Astrocyte (in vitro differentiated cells and primary cell): ENCODE measurements around the gene TMEM119. TPM values are rescaled to one million over a fixed set of nuclear protein-coding genes. Genes with fewer than 3 reads are reported as not detected.
"Not testable (repeated sequence)": the region's sequence is repeated elsewhere in the genome, so short reads cannot be mapped to it uniquely, and the experiment has no call there.

ENCODE experiments used
- DNase-seq: peaks from one replicate; pipeline ENCODE4 v3.0.0-alpha.2; 2010; ENCODE audit warnings: low read depth
- FAIRE-seq: peaks from 2 replicates; lab custom pipeline; 2011; peaks lifted over from hg19 to GRCh38; lab: Jason Lieb, UNC
- H2AFZ ChIP-seq: 2 replicates; pipeline ENCODE4 v1.6.0; 2012; ENCODE audit warnings: low read depth, low read length, inconsistent platforms
- H3K27ac ChIP-seq: 2 replicates; pipeline ENCODE4 v1.5.1; 2011; ENCODE audit warnings: low read depth, low read length, inconsistent platforms
- H3K27me3 ChIP-seq: 2 replicates; pipeline ENCODE4 v1.6.0; 2011; ENCODE audit warnings: low read length, inconsistent platforms; ENCODE audit not compliant: insufficient read depth
- H3K36me3 ChIP-seq: 2 replicates; pipeline ENCODE4 v1.5.1; 2011; ENCODE audit warnings: low read length, inconsistent platforms; ENCODE audit not compliant: insufficient read depth
- H3K4me1 ChIP-seq: 2 replicates; pipeline ENCODE4 v1.5.1; 2011; ENCODE audit warnings: low read length, inconsistent platforms; ENCODE audit not compliant: insufficient read depth
- H3K4me2 ChIP-seq: 2 replicates; pipeline ENCODE4 v1.6.0; 2012; ENCODE audit warnings: low read length, inconsistent platforms
- H3K4me3 ChIP-seq: 2 replicates; pipeline ENCODE4 v1.5.1; 2011; ENCODE audit warnings: low read depth, mild to moderate bottlenecking, low read length, inconsistent platforms; ENCODE audit not compliant: insufficient read depth
- H3K79me2 ChIP-seq: 2 replicates; pipeline ENCODE4 v1.6.0; 2012; ENCODE audit warnings: mild to moderate bottlenecking, low read length, inconsistent platforms; ENCODE audit not compliant: insufficient read depth
- H3K9ac ChIP-seq: 2 replicates; pipeline ENCODE4 v1.6.0; 2012; ENCODE audit warnings: mild to moderate bottlenecking, low read length, inconsistent platforms
- H3K9me3 ChIP-seq: 2 replicates; pipeline ENCODE4 v1.5.1; 2012; ENCODE audit warnings: low read depth, mild to moderate bottlenecking, low read length, inconsistent platforms; ENCODE audit not compliant: insufficient read depth
- H4K20me1 ChIP-seq: 2 replicates; pipeline ENCODE4 v1.6.0; 2012; ENCODE audit warnings: low read length, inconsistent platforms; ENCODE audit not compliant: insufficient read depth
- H3K27ac Mint-ChIP-seq: one replicate; pipeline ENCODE4 v1.8.0; 2021; ENCODE audit warnings: mild to moderate bottlenecking, mixed read lengths; ENCODE audit not compliant: unreplicated experiment
- H3K27me3 Mint-ChIP-seq: one replicate; pipeline ENCODE4 v1.8.0; 2021; ENCODE audit warnings: low read depth, mixed read lengths; ENCODE audit not compliant: unreplicated experiment
- H3K36me3 Mint-ChIP-seq: one replicate; pipeline ENCODE4 v1.8.0; 2021; ENCODE audit warnings: low read depth, mixed read lengths; ENCODE audit not compliant: unreplicated experiment
- H3K4me1 Mint-ChIP-seq: one replicate; pipeline ENCODE4 v1.8.0; 2021; ENCODE audit warnings: low read depth, mixed read lengths; ENCODE audit not compliant: unreplicated experiment
- H3K4me3 Mint-ChIP-seq: one replicate; pipeline ENCODE4 v1.8.0; 2021; ENCODE audit warnings: mild to moderate bottlenecking, moderate library complexity, mixed read lengths; ENCODE audit not compliant: unreplicated experiment
- H3K9me3 Mint-ChIP-seq: one replicate; pipeline ENCODE4 v1.8.0; 2021; ENCODE audit warnings: mild to moderate bottlenecking, mixed read lengths; ENCODE audit not compliant: unreplicated experiment
- EZH2 ChIP-seq: IDR thresholded peaks from 2 replicates; pipeline ENCODE4 v1.6.1; 2012; ENCODE audit warnings: mild to moderate bottlenecking, low read length, inconsistent platforms; ENCODE audit not compliant: insufficient read depth
- total RNA-seq: library from RNA; stranded (reverse); gene quantifications from 2 replicates; pipeline ENCODE4 v1.2.1, GENCODE V29; 2021
- TF ChIP-seq, protein P1 (sequence below): IDR thresholded peaks from 2 replicates; pipeline ENCODE4 v1.5.1; 2011; ENCODE audit warnings: low read depth, mild to moderate bottlenecking, inconsistent platforms, low read length, moderate library complexity; ENCODE audit not compliant: insufficient read depth

Gene TMEM119
- total RNA-seq, 1 donor from 2014 or later = 0.91 TPM

GRCh38 chr12:108634341-108634751 lies 36.5 kb upstream of the TMEM119 start:
- no peak overlapping the region for H3K4me2 ChIP-seq
- TF ChIP-seq, protein P1, sequence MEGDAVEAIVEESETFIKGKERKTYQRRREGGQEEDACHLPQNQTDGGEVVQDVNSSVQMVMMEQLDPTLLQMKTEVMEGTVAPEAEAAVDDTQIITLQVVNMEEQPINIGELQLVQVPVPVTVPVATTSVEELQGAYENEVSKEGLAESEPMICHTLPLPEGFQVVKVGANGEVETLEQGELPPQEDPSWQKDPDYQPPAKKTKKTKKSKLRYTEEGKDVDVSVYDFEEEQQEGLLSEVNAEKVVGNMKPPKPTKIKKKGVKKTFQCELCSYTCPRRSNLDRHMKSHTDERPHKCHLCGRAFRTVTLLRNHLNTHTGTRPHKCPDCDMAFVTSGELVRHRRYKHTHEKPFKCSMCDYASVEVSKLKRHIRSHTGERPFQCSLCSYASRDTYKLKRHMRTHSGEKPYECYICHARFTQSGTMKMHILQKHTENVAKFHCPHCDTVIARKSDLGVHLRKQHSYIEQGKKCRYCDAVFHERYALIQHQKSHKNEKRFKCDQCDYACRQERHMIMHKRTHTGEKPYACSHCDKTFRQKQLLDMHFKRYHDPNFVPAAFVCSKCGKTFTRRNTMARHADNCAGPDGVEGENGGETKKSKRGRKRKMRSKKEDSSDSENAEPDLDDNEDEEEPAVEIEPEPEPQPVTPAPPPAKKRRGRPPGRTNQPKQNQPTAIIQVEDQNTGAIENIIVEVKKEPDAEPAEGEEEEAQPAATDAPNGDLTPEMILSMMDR = no peak
- TF ChIP-seq EZH2 = no peak
- no peaks in the 10 kb centered on the region for H3K9me3 ChIP-seq
- no peaks in the 10 kb centered on the region for H3K9me3 Mint-ChIP-seq
- H3K4me3 ChIP-seq = no peak overlapping the region
- peaks cover 28% of the 10 kb centered on the region for H3K4me1 ChIP-seq
- H3K4me1 Mint-ChIP-seq = peaks cover 53% of the 10 kb centered on the region
- no peak for FAIRE-seq
- H3K4me3 Mint-ChIP-seq = no peak overlapping the region
- no peaks in the 10 kb centered on the region for H3K36me3 ChIP-seq
- no peaks in the 10 kb centered on the region for H3K79me2 ChIP-seq
- H3K9ac ChIP-seq = no peak overlapping the region
- H4K20me1 ChIP-seq = no peaks in the 10 kb centered on the region
- H3K27me3 ChIP-seq = no peaks in the 10 kb centered on the region
- no peaks in the 10 kb centered on the region for H3K36me3 Mint-ChIP-seq
- no peak overlapping the region for H3K27ac ChIP-seq
- no peak for DNase-seq
- no peak overlapping the region for H2AFZ ChIP-seq
- no peaks in the 10 kb centered on the region for H3K27me3 Mint-ChIP-seq
- no peak overlapping the region for H3K27ac Mint-ChIP-seq

DNA sequence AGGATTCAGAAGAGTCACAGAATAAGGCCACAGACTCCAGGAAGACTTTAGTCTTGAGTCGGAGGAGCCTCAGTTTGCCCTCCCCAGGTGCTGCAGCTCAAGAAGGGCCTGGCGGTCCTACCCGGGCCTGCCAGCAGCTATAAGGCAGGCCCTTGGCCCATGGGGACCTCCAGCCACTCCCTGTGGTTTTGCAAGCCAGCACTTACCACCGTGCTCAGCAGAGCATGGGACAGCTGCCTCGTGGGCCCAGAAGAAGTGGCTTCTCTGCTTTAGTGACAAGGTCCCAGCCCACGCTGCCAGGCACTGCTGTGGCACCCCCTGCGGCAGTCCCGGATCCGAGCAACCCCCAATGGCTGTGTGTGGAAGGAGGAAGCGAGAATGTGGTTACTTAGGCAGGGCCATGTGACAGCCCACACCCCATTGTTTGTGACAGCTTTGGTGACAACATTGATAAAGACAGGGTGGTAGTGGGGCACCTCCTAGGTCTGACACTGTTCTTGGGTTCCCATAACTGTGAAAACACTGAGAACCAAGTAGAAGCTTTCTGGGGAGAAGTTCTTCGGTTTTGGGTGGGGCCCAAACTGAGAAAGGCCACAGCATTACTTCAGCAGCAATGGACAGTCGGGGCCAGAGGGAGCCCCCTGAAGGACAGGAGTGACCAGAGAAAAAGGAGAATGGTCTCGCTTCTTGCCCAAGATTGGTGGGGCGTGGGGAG lies 35.8 kb upstream of the TMEM119 start, which contains the start of gene SELPLG:
Gene SELPLG (minus strand): TSS at position 361 of the 715 bp plus-strand sequence. CDS start 9,587 bp downstream, outside the sequence.
- H3K79me2 ChIP-seq = no peaks in the 10 kb centered on the region
- no peak for TF ChIP-seq EZH2
- TF ChIP-seq, protein P1 = no peak
- no peak for DNase-seq
- no peaks in the 10 kb centered on the region for H3K27me3 ChIP-seq
- H3K27ac ChIP-seq = no peak within 1 kb of the TSS
- Mint-ChIP-seq H3K4me1 (peaks cover 51% of the 10 kb centered on the region), H3K9me3 (no peaks in the 10 kb centered on the region), H3K4me3 (no peak within 1 kb of the TSS), H3K27me3 (no peaks in the 10 kb centered on the region), H3K36me3 (no peaks in the 10 kb centered on the region), H3K27ac (peak within 1 kb of the TSS; percentile 75)
- no peak within 1 kb of the TSS for H3K4me3 ChIP-seq
- no peak within 1 kb of the TSS for H3K4me2 ChIP-seq
- no peak within 1 kb of the TSS for H3K9ac ChIP-seq
- H3K9me3 ChIP-seq = no peaks in the 10 kb centered on the region
- no peak for FAIRE-seq
- peaks cover 33% of the 10 kb centered on the region for H3K4me1 ChIP-seq
- H3K36me3 ChIP-seq = no peaks in the 10 kb centered on the region
- H2AFZ ChIP-seq = no peak within 1 kb of the TSS
- H4K20me1 ChIP-seq = no peaks in the 10 kb centered on the region

- Histone ChIP-seq H3K27me3 (no peaks in the 10 kb centered on the region), H3K4me1 (peaks cover 34% of the 10 kb centered on the region), H3K4me2 (no peak overlapping the region), H3K9me3 (no peaks in the 10 kb centered on the region), H3K4me3 (no peak overlapping the region), H2AFZ (no peak overlapping the region), H3K36me3 (no peaks in the 10 kb centered on the region), H3K27ac (no peak overlapping the region), H4K20me1 (no peaks in the 10 kb centered on the region), H3K79me2 (no peaks in the 10 kb centered on the region), H3K9ac (no peak overlapping the region)
- Mint-ChIP-seq H3K4me1 (peaks cover 55% of the 10 kb centered on the region), H3K27me3 (no peaks in the 10 kb centered on the region), H3K27ac (peak overlapping the region; percentile 75), H3K36me3 (no peaks in the 10 kb centered on the region), H3K4me3 (no peak overlapping the region), H3K9me3 (no peaks in the 10 kb centered on the region)
- FAIRE-seq (no peak), DNase-seq (no peak)
- TF ChIP-seq, protein P1 = no peak
- no peak for TF ChIP-seq EZH2
These were observed 35.2 kb upstream of the TMEM119 start for GRCh38 chr12:108633081-108633533.

DNA sequence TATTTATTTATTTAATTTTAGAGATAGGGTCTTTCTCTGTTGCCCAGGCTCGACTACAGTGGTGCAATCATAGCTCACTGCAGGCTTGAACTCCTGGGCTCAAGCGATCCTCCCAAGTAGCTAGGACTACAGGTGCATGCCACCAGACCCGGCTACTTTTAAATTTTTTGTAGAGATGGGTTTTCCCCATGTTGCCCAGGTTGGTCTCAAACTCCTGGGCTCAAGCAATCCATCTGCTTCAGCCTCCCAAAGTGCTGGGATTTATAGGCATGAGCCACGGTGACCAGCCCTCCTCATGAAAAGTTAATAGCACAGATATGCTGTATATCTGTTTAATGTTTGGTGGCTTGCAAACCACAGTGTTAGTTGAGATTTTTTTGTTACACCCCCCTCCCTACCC lies 33.4 kb upstream of the TMEM119 start:
- H3K36me3 Mint-ChIP-seq, FAIRE-seq, H3K27me3 Mint-ChIP-seq, H3K27ac Mint-ChIP-seq, H3K36me3 ChIP-seq, H3K27me3 ChIP-seq, H2AFZ ChIP-seq, H3K79me2 ChIP-seq, H3K9ac ChIP-seq, H3K4me3 ChIP-seq, DNase-seq, H3K9me3 ChIP-seq, H4K20me1 ChIP-seq, H3K27ac ChIP-seq, H3K4me3 Mint-ChIP-seq, H3K9me3 Mint-ChIP-seq, H3K4me2 ChIP-seq: not testable (repeated sequence)
- peaks cover 43% of the 10 kb centered on the region for H3K4me1 Mint-ChIP-seq
- peaks cover 36% of the 10 kb centered on the region for H3K4me1 ChIP-seq
